ENCODE data around the gene ZNF423. TPM values are rescaled to one million over a fixed set of nuclear protein-coding genes. Genes with fewer than 3 reads are reported as not detected.

The ZNF423 gene
- total RNA-seq, 4 donors from 2014 or later, result 0.72 to 5.9 (median 1.1) TPM

DNA sequence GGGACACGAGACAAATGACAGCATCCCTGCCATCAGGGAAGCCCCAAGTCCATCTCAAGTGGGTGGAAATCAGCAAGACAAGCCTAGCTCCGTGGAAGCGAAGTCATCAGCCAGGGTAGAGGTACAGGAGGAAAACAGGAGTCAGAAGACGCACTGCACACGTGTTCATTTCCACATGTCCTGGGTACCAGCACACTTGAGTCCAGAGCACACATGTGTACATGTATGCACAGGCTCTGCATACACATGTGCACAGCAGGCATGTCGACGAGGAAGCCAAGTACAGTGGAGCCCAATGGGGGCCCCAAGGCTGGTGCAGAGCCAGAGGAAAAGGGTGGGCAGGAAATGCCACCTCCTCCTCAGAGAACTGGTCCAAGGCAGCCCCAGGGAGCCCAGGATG lies 75.9 kb downstream of the ZNF423 start:
- Histone ChIP-seq H3K9me3 (no peaks in the 10 kb centered on the region), H3K36me3 (no peaks in the 10 kb centered on the region), H3K27ac (no peak overlapping the region), H3K27me3 (no peaks in the 10 kb centered on the region), H3K4me3 (no peak overlapping the region), H3K4me1 (peaks cover 0 to 18% (median 1%) of the 10 kb centered on the region in 3 donors)
- WGBS, 2 donors, result 58 to 62% methylated on average over 4 to 6 of the region's 7 CpGs
- no peak for DNase-seq
- TF ChIP-seq POLR2A (IDR thresholded peaks at IDR 0.05), result no peak
- TF ChIP-seq, protein P1, sequence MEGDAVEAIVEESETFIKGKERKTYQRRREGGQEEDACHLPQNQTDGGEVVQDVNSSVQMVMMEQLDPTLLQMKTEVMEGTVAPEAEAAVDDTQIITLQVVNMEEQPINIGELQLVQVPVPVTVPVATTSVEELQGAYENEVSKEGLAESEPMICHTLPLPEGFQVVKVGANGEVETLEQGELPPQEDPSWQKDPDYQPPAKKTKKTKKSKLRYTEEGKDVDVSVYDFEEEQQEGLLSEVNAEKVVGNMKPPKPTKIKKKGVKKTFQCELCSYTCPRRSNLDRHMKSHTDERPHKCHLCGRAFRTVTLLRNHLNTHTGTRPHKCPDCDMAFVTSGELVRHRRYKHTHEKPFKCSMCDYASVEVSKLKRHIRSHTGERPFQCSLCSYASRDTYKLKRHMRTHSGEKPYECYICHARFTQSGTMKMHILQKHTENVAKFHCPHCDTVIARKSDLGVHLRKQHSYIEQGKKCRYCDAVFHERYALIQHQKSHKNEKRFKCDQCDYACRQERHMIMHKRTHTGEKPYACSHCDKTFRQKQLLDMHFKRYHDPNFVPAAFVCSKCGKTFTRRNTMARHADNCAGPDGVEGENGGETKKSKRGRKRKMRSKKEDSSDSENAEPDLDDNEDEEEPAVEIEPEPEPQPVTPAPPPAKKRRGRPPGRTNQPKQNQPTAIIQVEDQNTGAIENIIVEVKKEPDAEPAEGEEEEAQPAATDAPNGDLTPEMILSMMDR (IDR thresholded peaks at IDR 0.05), result no peak
- intact Hi-C loops (cut with DNase I), result no loop called here

DNA sequence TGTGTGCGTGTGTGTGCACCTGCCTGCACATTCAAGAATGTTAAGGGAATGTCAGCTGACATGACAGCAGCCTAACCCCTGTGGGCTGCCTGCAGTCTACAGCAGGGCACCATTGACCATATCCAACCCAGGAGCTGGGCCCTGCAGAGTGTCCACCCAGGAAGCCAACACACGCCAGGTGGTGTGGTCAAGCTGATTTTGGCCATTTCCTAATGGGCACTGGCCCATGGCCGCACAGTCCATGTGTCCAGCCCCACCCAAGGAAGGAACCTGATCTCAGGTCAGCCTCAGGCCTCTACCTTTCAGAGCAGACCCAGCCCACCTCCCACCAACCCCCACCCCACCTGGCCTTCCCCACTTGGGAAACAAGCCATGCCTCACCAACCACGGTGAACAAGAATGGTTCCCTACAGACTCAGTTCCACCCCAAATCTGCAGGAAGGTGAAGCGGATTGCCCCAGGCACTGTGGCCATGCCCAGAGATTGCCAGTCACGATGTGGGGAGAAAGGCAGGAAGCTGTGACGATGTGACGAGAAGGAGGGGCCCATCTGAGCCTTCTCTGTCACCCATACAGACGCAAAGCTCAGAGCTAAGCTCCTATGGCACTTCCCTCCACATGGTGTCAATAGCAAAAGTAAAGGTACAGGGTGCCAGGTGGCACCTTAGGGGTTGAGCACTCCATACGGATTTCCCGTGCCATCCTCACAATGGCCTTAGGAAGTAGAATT lies 77.5 kb downstream of the ZNF423 start:
- Histone ChIP-seq H3K27ac (no peak overlapping the region), H3K9me3 (no peaks in the 10 kb centered on the region), H3K4me1 (peaks cover 0 to 34% (median 16%) of the 10 kb centered on the region in 3 donors), H3K4me3 (no peak overlapping the region), H3K27me3 (no peaks in the 10 kb centered on the region), H3K36me3 (no peaks in the 10 kb centered on the region)
- no peak for TF ChIP-seq POLR2A (IDR thresholded peaks at IDR 0.05)
- TF ChIP-seq, protein P1 (IDR thresholded peaks at IDR 0.05), result no peak
- WGBS, 2 donors, result 73 to 74% methylated on average over 7 to 8 of the region's 11 CpGs
- intact Hi-C loops (cut with DNase I), result no loop called here
- no peak for DNase-seq

DNA sequence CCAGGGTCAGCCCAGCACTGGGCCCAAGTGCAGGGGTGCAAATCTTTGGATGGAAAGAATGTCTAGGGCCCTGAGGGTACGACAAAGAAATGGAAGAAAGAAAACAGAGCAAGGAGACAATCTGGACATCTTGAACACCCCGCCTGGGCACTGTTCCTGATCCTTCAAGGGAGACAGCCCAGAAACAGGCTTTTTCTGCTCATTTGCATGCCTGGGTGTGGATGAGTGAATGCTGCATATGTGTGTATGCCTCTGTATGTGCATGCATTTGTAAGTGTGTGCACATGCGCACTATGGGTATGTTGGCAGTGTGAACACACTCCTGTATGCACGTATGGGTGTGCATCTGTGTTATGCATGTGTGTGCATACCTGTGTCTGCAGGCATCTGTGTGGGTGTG lies 79.2 kb downstream of the ZNF423 start:
- TF ChIP-seq POLR2A (IDR thresholded peaks at IDR 0.05), result no peak
- TF ChIP-seq, protein P1 (IDR thresholded peaks at IDR 0.05), result no peak
- intact Hi-C loops (cut with DNase I), result no loop called here
- 83 to 86% methylated on average over 4 of the region's 4 CpGs for WGBS, 2 donors

DNA sequence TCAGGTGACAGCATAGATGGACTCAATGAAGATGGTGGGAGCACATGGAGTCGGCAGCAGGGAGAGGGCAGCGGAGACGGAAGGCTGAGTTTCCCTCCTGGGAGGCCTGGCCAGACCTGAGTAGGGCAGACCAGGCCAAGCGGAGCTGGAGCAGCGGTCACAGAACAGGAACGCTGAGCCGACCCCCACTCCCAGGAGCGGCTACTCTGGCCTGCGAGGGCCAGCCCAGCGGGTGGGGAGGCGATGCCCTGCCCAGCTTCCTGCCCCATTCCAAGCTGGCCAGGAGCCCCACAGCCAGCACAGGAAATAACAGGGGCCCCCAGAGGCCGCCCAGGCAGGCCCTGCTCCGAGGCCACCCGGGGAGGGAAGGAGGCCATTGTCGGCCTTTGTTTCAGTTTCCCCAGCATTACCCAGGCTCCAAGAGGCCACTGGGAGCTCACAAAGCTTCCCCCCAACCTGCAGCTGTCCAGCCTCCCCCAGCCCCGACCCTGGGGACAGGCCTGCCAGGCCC lies 79.8 kb downstream of the ZNF423 start:
- Histone ChIP-seq H3K4me3 (no peak overlapping the region), H3K9me3 (no peaks in the 10 kb centered on the region), H3K36me3 (no peaks in the 10 kb centered on the region), H3K27ac (peak overlapping the region in 2 of 4 donors; percentile 39 to 49), H3K4me1 (peaks cover 0 to 36% (median 16%) of the 10 kb centered on the region in 3 donors), H3K27me3 (no peaks in the 10 kb centered on the region)
- intact Hi-C loops (cut with DNase I), result no loop called here
- no peak for TF ChIP-seq POLR2A (IDR thresholded peaks at IDR 0.05)
- TF ChIP-seq, protein P1 (IDR thresholded peaks at IDR 0.05), result no peak
- WGBS, 2 donors, result 51 to 86% methylated on average over 6 to 9 of the region's 16 CpGs
- no peak for DNase-seq

More for the DNA sequence above, 79.2 kb downstream of the ZNF423 start:
- Histone ChIP-seq H3K9me3 (no peaks in the 10 kb centered on the region), H3K4me3 (no peak overlapping the region), H3K4me1 (peaks cover 0 to 36% (median 16%) of the 10 kb centered on the region in 3 donors), H3K27ac (peak overlapping the region in 1 of 4 donors; percentile 39), H3K27me3 (no peaks in the 10 kb centered on the region), H3K36me3 (no peaks in the 10 kb centered on the region)
- DNase-seq, result no peak

DNA sequence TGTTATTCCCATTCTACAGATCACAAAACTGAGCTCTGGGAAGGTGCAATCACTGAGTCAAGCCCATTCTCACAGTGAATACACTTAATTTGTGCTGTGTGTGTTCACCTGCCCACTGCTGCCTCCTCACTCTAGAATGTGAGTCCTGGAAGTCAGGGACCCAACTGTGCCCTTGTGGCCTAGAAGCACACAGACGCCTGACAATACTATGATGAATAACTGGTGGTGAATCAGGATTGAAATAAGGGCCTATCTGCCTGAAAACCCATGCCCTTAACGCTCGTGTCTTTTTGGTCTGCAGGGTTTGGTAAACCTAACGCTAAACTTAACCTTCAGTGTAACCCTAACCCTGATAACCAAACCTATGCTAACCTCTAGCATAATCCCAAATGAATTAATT lies 80.3 kb downstream of the ZNF423 start:
- Histone ChIP-seq H3K4me3 (no peak overlapping the region), H3K9me3 (no peaks in the 10 kb centered on the region), H3K27ac (peak overlapping the region in 2 of 4 donors; percentile 39 to 49), H3K4me1 (peaks cover 0 to 36% (median 16%) of the 10 kb centered on the region in 3 donors), H3K36me3 (no peaks in the 10 kb centered on the region), H3K27me3 (no peaks in the 10 kb centered on the region)
- no peak for DNase-seq
- intact Hi-C loops (cut with DNase I), result no loop called here
- 60 to 77% methylated on average over 1 to 4 of the region's 4 CpGs for WGBS, 2 donors
- TF ChIP-seq POLR2A (IDR thresholded peaks at IDR 0.05), result no peak
- TF ChIP-seq, protein P1 (IDR thresholded peaks at IDR 0.05), result no peak
